GM18907 (cell line): ENCODE measurements around the gene SRD5A1.

Experiments used
- ATAC-seq: cut with Tn5 transposase; IDR thresholded peaks from one replicate; pipeline ENCODE4 v1.9.1; 2021; ENCODE audit warnings: mild to moderate bottlenecking, moderate library complexity; ENCODE audit not compliant: unreplicated experiment

The SRD5A1 gene

DNA sequence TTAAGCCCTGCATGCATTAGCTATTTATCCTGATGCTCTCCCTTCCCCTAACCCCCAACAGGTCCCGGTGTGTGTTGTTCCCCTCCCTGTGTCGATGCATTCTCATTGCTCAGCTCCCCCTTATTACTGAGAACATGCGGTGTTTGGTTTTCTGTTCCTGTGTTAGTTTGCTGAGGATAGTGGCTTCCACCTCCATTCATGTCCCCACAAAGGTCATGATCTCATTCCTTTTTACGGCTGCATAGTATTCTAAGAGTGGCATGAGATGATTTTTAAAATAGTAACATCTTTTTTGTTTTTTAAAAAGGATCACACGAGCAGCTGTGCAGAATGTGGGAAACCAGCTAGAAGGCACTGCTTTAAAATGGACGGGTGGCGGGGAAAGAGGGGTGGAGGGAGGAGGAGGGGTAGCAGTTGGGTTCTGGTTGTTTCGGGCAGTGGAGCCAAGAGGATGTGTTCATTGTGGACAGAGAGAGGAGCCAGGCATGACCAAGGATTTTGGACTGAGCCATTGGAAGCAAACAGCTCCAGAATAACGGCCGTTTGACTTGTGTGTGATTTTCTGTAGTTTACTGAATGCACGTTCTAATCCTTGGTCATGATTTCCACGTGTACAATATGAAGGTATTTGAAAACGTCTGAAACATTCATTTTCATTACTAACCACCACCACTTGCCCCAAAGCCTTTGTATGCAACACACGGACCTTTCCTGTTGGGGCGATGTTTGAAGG lies 78.3 kb downstream of the SRD5A1 start:
- peak; percentile 27 for ATAC-seq

DNA sequence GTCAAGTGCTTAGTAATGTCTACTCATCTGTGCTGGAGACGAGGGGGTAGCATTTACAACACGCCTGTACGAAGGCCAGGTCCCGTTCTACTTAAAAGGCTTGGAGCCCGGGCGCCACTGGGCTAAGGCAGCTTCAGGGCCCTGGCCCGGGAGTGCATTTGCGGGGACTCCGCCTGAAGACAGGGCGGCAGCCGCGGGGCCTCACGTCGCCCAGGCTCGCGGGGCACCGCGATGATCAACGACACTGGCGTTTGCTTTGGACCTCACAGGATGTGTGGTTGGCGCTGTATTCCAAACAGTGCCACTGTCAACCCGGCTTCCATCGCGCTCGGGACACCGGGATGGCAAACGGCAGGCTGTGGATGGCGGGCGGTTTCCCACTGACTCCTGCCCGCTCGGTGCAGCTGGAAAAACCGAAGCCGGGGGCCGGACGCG lies 78.9 kb downstream of the SRD5A1 start:
- peak; percentile 23 for ATAC-seq

DNA sequence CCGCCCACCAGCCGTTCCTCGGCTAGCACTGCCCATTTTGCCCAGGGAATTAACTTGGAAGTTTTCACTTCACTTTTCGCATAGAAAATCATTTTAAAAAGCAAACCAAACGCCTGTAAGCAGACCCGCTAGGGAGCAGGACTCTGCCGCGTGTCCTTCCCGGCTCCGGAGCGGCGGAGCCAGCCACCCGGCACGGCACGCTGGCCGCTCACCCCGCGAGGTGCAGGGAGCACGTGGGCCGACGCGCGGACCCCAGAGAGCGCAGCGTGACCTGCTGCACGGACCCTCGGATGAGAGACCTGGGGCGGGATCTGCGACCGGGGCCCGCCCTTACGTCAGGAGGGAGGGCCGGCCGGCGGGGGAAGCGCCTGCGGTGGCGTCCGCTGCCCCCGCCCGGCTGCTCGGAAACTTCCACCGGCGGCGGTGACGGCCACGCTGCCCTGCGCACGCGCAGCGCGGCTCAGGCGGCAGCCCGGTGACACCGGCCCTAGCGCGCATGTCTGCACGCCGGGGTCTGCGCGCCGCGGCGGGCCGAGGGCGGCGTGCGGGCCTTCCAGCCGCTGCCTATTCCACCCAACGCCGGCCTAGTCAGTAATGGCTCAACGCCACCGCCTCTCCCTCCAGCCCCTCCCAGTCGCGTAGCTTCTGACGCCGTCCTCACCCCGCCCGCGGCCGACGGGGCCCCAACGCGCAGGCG lies 79.5 kb downstream of the SRD5A1 start:
- ATAC-seq, result peak; percentile 73

DNA sequence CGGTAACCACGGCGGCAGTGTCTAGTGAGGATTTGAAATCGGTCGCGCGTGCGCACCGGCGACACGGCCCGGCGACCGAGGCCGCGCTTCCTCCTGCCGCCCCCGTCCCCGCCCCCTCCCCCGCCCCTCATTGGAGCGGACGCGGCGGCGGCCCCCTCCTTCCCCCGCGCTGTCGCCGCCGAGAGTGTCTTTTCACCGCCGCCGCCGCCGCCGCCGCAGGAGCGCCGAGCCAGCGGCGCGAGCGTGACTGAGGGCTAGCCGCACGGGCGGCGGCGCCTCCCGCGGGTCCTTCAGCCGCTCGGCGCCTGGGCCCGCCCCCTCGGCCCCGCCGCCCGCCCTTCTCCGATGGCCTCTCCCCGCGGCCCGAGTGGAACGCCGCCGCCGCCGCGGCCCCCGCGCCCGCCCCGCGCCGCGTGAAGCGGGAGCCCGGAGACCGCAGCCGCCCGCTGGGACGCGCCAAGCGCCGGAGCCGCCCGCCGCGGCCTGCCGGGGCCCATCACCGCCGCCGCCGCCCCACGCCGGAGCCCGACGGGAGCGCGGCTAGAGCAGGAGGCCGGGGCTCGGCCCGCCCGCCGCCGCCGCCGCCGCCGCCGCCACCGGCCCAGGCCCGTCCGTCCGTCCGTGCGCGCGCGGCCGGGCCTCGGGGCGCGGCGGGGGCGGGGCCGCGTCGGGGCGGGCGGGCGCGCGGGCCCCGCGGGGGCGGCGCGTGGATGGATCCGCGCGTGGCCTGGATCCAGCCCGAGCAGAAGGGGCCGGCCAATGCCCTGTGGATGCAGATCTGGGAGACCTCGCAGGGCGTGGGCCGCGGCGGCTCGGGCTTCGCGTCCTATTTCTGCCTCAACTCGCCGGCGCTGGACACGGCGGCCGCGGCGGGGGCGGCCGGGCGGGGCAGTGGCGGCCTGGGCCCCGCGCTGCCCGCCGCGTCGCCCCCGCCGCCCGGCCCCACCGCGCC lies 80.3 kb downstream of the SRD5A1 start, which contains the start of gene TENT4A:
TENT4A (plus strand) TSS at position 159 of the 952 bp plus-strand sequence; CDS start at position 711, 552 bp downstream.
- peak; percentile 33 for ATAC-seq

DNA sequence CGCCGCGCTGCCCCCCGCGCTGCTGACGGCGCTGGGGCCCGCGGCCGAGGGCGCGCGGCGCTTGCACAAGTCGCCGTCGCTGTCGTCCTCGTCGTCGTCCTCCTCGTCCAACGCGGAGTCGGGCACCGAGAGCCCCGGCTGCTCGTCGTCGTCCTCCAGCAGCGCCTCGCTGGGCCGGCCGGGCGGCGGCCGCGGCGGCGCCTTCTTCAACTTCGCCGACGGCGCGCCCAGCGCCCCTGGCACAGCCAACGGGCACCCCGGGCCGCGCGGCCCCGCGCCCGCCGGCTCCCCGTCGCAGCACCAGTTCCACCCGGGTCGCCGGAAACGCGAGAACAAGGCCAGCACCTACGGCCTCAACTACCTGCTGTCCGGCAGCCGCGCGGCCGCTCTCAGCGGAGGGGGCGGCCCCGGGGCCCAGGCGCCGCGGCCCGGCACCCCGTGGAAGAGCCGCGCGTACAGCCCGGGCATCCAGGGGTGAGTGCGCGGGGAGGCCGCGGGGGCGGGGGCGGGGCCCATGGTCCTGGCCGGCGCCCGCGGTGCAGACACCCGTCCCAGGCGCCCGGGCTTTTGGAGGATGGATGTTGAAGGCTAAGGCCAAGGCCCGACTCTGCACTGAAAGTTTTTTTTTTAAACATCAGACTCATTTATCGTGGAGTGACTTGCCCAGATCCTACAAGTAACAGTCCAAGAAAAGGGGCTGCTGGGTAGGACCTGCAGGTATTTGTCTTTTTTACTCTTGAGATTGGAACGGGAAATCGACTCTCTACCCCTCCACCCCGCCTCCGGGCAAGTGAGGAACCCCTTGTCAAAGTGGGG lies 81.2 kb downstream of the SRD5A1 start:
- no peak for ATAC-seq

DNA sequence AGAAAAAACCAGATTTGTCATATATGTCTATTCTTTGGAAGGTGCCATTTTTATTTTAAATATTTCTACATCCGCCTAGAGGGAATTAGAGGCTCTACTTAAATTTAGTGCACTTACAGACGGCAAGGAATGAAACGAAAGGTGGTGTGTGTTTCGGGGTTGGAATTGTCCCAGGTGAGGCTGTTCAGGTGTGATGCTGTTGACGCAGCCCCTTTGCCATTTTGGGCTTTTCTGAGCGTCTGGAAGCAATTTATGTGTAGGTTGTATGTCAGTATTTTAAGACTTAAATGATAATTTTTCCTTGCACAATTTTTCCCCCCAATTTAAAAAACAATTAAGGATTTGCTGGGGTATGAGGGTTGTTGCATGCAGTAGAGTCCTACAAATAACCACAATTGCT lies 82.0 kb downstream of the SRD5A1 start:
- no peak for ATAC-seq

DNA sequence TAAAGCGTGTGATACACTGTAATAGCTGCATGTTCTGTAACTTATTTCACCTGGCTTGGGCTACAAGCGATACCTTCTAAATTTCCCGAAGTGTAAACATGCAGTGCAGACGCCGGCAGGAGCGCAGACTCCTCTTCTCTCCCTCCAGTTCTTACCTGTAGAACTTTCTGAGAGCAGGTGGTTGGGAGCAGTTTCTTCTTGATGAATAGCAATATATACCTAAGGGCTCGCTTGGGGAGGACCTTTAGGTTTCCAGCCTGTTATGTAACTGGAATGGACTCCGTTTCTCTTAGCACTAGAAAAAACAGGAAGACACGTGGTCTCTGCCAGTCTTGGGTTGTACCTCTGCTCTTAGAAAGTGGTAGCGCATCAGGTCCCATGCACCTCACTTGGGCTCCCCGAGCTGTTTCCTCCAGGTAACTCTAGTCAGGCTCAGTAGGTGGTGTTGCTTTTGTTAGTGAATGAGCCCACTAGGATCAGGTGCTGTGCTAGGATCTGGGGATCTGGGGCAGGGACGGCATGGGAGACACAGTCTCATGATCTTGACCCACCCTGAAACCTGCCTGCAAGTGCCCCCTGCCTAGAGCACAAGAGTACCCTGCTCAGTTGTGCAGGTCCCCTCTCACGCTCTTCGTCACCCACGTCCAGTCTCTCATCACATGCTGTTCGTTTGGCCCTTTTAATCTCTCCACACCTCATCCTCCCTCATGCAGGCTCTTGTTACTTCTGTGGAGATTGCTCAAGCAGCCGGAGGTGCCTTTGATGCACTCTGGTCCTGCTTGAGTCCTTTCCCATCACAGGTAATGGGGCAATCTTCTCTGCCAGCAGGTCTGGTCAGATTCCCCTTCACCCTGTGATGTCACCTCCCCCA lies 82.8 kb downstream of the SRD5A1 start:
- ATAC-seq, result no peak

DNA sequence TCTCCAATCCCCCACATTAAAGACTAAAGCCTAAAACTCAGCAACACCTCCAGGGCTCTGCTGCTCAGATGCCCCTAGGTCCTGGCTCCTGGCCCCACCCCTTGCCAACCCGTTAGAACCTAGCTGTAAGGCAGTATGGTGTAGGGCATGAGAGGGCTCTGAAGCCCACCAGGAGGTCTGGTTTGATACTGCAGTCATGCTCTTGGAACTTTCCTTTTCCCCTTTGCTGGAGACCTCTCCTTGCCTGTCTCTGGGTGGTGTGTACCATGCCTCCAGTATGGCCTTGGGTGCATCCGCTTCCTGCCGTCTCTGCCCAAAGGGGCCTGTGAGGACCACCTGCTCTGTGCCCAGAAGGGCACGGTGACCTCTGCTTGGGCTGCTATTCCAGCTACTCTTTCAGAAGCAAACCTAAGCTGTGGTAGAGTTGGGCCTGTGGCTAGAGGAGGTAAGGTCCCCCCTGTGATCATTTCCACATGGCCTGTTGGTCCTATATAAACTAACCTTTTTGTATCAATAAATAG lies 83.4 kb downstream of the SRD5A1 start:
- no peak for ATAC-seq

DNA sequence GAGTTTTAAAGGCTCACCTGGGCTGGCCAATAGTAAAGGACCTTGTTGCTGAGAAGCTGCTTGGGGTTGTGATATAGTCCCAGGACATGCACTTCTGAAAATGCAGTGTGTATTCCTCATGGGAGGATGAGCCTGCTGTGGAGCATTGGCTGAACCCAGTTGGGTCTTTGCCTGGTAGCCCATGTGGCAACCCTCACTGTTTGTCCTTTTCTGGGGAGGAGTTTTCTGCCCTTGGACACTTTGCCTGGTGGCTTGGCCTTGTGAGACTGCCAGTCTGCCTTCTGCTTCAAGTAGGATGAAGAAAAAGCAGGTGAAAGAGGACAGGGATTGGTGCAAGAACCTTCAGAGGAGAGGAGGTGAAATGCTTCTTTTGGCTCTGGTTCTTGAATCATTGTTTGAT lies 84.0 kb downstream of the SRD5A1 start:
- no peak for ATAC-seq

DNA sequence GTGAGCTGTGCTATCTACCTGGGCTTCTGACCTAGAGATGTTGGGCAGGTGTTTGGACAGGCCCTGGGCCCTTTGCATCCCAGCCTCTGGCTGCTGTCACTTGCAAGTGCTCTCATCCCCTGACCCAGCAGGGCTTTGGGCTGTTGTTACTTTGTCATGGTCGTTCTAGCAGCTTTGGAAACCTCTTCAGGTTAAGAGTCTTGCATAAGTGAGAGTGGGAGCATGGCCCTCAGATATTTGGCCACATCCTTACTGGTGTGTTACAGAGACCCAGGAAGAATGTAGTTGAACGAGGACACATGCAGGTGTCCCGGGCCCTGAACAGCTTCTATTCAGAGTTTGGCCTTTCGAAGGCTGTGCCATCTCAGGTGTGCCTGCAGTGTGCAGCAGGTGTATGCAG lies 84.4 kb downstream of the SRD5A1 start:
- no peak for ATAC-seq

DNA sequence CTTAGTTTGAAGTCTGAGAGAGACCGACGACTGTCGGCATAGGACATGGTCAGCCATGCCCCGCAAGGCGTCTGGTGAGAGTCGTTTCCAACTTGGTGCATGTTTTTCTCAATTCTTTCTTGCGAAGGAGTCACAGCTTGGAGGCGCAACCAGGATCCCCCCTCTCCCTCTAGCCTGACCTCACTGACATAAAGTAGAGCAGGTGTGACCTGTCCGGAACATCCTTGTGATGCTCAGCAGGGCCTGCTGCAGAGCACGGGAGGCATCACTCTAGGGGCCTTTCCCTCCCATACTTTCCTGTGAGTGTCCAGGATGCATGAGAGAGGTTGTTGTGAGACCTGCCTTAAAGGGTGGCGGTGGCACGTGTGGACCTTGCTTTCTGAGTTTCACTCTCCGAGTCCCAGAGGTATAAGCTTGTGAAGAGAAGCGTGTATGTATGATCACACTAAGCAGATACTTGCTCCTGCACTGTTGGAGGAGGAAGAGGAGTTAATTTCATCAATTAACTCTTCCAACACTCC lies 85.0 kb downstream of the SRD5A1 start:
- ATAC-seq, result no peak

DNA sequence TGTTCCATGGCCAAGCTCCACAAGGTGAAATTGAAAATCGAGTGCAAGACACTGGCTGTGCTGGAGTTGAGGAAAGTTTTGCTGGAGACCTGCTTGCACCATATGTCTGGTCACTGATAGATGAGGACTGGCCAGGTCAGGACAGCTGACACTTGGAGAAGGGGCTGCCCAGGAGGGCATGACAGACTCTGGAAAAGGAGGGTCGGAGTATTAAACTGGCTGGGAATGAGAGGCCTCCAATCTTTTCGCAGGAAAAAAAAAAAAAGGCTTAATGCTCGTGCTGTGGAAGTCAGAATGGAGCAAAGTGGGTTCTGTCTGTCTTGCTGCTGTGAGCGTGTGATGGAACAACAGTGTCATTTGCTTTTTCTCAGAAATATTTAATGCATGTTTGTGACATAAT lies 85.5 kb downstream of the SRD5A1 start:
- no peak for ATAC-seq

DNA sequence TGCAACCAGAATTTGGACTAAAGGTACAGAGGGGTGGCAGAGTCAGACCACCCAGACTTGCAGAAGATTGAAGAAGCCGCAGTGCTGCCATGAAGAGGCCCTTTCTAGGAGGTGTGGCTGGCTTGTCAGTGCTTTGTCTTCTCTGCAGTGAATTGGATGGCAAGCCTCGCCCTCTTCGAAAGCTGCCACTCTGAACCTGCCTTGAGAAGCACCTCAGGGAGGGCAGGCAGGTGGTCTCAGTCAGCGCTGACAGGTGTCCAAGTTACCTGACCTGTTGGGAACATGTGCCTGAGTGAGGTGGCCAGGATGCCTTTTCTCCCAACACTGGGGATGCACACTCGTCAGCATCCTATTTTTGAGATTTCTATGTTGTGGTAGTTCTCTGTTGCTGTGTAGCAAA lies 86.2 kb downstream of the SRD5A1 start:
- ATAC-seq, result no peak

DNA sequence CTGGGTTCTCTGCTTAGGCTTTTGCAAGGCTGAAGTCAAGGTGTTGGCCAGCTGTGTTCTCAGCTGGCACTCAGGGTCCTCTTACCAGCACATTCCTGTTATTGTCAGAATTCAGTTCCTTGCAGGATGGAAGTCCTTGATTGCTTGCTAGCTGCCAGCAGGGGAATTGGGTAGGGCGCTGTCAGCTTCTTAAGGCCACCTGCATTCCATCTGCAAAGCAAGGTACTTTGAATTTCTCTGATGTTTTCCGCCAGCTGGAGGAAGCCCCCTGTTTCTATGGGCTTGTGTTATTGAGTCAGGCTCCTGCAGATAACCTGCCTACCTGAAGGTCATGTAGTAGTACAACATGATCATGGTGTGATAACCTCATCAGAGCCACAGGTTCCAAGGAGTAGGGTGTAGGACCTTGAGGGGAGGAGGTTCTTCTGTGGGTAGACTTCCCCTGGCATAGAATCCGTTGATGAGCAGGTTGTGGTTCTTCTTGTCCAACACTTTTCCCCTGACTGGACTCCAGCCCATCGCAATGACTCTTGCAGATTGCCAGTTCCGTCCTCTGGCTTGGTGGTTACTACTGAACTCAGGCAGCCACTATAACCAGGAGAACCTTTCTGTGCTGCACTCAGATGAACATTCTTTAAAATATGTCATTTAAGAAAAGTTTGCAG lies 86.8 kb downstream of the SRD5A1 start:
- ATAC-seq, result no peak

DNA sequence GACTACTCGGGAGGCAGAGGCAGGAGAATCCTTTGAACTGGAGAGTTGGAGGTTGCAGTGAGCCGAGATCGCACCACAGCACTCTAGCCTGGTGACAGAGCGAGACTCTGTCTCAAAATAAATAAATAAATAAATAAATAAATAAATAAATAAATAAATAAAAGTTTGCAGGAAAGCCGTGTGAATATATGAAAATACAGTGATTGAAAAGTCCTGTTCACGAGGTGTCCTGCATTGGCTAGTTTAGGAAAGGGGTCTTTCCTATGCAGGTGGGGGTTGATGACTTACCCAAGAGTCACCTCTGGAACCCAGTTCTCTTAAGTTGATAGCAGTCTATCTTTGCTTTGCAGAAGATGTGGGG lies 87.3 kb downstream of the SRD5A1 start:
- ATAC-seq, result no peak

DNA sequence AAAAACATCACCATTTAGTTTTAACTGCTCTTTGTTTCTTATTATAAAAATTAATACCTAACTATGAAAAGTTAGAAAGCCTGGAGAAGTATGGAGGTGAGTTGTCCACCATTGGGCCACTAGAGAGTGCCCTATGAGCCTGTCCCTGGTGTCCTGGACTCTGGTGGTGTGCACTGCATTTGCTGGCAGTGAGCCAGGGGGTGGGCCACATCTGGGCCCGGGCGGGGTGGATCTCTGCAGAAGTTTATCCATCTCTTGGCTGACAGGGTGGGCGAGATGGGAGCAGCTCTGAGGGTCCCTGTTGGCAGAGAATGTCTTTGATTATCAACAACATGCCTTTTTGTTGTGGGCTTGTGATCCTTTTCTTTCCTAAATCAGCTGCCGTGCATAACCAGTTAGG lies 88.2 kb downstream of the SRD5A1 start:
- no peak for ATAC-seq

DNA sequence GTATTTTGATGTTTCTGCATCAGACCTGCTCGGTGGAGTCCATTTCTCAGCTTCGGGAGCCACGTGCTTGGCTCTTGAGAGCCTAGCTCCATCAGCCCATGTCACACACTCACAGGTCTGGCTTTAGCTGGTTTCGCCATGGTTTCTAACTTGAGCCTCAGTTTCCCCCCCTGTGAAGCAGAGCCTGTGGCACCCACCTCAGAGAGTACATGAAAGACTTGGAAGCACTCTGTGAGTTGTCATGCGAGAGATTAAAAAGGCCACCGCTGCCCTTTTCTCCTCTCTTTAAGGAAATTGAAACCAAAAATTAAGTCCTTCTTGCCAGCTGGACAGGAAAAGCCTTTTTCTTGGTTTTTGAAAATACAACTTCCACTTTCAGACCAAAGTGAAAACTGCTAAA lies 88.8 kb downstream of the SRD5A1 start:
- peak; percentile 47 for ATAC-seq

DNA sequence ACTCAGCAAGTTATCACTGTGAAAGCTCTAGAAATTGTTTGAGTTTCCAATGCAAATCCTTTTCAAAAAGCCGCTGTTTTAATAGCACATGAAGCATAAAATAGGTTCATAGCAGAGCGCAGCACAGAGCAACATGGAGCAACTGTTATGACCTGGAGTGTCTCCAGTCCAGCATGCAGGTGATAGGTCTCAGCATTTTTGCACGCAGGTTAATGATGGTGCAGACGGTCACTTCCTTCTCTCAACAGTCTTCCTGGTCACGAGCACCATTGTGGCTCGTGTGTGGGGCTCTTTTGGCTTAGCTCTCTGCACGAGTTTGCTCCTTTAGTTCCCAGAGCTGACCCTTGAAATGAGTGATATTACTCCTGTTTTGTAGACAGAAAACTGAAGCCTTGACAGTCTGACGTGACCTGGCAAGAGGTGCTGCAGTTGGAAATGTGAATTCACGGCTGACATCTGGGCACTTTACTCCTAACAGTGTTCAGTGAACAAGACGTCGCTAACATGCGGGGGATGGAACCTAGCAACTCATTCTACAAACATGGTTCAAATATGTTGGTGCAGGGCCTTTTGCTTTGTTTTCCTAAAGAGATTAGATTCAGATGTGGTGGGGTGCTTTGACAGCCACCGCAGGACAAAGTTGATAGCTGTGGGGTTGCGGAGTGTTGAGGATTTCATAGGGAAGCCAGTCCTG lies 90.0 kb downstream of the SRD5A1 start:
- no peak for ATAC-seq
